ENCODE results near the gene PMF1.
A peak's percentile ranks its signal among the peaks of the same experiment; 100 is the strongest.

PMF1 gene

DNA sequence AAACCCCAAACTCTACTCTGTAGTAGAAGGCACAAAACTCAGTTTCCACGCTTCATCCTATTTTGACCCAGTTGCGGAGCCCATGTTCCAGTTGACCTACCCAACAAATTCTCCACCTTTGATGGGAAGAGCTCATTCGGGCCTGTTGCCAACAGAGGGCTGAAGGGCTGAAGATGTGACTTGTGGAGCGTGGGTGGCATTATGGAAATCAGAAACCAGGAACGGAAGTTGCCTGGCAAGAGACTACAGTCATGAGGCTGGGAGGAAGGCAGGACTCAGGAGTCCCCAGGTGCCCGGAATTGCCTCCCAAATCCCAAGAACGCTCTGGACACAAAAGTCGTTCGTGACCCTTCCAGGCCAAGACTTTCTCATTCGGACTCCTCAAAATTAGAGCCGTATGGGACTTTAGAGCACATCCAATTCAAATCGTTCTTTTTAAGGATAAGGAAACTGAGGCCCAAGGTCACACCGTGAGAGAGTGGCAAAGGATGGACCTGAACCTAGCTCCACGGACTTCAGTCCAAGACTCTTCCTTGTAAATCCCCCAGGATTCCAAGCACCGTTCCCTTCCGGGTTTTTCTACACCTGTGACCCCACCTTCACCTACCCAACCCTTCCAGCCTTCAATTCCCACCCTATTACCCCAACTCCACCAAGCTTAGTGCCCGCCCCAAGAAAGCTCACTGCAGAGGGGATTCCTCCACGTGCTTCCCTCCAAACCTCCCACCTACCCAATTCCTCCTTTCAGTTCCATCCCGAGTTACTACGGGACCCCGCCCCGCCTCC lies 69.1 kb downstream of the PMF1 start:
- Histone ChIP-seq H3K36me3 (ENCODE audit: control insufficient read depth, insufficient read depth, low read length) (peaks cover 19% of the 10 kb centered on the region), H3K27me3 (replicated peaks; ENCODE audit: control insufficient read depth, insufficient read depth, low read length) (no peaks in the 10 kb centered on the region), H3K4me3 (replicated peaks; ENCODE audit: low read depth, low read length) (peak overlapping the region; percentile 82)
- TF ChIP-seq, protein P1, sequence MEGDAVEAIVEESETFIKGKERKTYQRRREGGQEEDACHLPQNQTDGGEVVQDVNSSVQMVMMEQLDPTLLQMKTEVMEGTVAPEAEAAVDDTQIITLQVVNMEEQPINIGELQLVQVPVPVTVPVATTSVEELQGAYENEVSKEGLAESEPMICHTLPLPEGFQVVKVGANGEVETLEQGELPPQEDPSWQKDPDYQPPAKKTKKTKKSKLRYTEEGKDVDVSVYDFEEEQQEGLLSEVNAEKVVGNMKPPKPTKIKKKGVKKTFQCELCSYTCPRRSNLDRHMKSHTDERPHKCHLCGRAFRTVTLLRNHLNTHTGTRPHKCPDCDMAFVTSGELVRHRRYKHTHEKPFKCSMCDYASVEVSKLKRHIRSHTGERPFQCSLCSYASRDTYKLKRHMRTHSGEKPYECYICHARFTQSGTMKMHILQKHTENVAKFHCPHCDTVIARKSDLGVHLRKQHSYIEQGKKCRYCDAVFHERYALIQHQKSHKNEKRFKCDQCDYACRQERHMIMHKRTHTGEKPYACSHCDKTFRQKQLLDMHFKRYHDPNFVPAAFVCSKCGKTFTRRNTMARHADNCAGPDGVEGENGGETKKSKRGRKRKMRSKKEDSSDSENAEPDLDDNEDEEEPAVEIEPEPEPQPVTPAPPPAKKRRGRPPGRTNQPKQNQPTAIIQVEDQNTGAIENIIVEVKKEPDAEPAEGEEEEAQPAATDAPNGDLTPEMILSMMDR (IDR thresholded peaks at IDR 0.05; ENCODE audit: insufficient read depth, low read length, poor library complexity, severe bottlenecking), result no peak
- peak; percentile 33 for DNase-seq (ENCODE audit: extremely low read depth, insufficient read length)

DNA sequence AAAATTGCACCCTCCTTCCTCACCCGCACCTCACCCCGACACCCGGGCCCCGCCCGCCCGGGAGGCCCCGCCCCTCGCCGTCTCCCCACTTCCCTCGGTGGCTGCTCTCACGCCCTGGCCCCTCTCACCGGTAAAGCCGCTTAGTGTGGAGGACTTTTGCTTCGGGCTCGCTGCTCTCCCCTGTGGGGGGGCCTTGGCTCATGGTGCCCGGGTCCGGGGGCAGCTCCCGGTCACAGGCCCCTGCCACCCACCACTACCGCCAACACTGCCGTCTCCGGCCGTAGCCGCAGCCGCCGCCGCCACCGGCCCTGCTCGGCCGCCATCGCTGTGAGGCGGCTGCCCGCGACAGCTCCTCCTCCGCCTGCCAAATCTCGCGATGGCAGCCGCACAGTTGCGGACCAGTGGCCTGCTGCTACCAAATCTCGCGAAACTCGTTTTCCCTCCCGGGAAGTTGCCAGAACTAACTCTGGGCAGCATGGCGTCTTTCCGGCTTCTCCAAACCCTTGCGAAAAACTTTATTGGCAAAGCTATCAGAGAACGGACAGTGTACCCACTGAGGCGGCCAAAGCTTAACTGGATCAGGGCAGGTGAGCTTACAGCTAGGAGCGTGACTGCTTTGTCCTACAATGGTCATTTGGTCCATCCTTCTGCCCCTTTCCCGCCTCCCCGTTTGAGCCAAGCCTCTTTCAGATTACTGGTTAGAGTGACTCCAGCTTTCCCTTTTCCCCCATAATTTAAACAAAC lies 69.8 kb downstream of the PMF1 start, which contains the start of gene SMG5:
SMG5 (minus strand) TSS at position 347 of the 744 bp plus-strand sequence; CDS start at position 202, 145 bp downstream.
- TF ChIP-seq, protein P1 (IDR thresholded peaks at IDR 0.05; ENCODE audit: insufficient read depth, low read length, poor library complexity, severe bottlenecking), result no peak
- Histone ChIP-seq H3K27me3 (replicated peaks; ENCODE audit: control insufficient read depth, insufficient read depth, low read length) (no peaks in the 10 kb centered on the region), H3K4me3 (replicated peaks; ENCODE audit: low read depth, low read length) (peak within 1 kb of the TSS; percentile 82), H3K36me3 (ENCODE audit: control insufficient read depth, insufficient read depth, low read length) (peaks cover 16% of the 10 kb centered on the region)
- peak; percentile 95 for DNase-seq (ENCODE audit: extremely low read depth, insufficient read length)

DNA sequence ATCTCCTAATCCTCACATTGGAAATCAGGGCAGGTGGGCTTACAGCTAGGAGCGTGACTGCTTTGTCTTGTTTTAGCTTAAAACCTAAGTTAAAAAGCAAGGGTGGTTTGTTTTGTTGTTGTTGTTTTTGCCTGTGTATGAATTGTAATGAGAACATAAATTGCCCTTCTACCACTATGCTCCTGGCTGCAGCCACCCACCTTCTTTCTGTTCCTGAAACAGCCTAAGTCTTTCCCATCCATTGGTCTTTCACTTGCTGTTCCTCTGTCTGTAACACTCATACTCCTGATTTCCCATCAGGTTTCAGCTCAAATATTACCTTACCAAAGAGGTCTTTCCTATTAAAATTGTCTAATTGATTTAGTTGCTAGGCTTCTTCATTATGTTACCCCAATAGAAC lies 70.7 kb downstream of the PMF1 start:
- TF ChIP-seq, protein P1 (IDR thresholded peaks at IDR 0.05; ENCODE audit: insufficient read depth, low read length, poor library complexity, severe bottlenecking), result no peak

DNA sequence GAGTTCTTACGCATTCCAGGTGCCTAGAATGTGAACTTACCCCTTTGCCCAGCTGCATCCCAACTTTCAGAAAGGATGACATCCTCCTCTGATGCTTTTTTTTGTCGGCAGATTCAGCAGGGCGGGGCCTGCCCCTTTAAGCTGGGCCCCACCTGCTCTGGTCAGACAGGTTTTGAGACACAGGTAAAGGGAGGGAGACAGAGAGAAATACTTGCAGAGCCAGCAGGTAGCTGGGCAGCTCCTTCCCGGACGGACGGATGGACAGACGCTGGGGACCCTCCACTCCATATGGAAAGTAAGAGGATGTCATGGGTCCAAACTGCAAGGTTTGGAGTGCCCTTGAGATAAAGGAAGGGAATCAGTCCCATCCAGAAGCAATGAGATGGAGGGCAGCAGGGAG lies 71.3 kb downstream of the PMF1 start, which contains the start of gene TMEM79:
TMEM79 (plus strand) TSS at position 214 of the 400 bp plus-strand sequence. CDS start 902 bp downstream, outside the sequence.
- no peak for DNase-seq (ENCODE audit: extremely low read depth, insufficient read length)

More for the DNA sequence above, 70.7 kb downstream of the PMF1 start:
- peak overlapping the region; percentile 82 for H3K4me3 ChIP-seq (replicated peaks; ENCODE audit: low read depth, low read length)
- no peak for DNase-seq (ENCODE audit: extremely low read depth, insufficient read length)
- no peaks in the 10 kb centered on the region for H3K27me3 ChIP-seq (replicated peaks; ENCODE audit: control insufficient read depth, insufficient read depth, low read length)
- peaks cover 13% of the 10 kb centered on the region for H3K36me3 ChIP-seq (ENCODE audit: control insufficient read depth, insufficient read depth, low read length)

DNA sequence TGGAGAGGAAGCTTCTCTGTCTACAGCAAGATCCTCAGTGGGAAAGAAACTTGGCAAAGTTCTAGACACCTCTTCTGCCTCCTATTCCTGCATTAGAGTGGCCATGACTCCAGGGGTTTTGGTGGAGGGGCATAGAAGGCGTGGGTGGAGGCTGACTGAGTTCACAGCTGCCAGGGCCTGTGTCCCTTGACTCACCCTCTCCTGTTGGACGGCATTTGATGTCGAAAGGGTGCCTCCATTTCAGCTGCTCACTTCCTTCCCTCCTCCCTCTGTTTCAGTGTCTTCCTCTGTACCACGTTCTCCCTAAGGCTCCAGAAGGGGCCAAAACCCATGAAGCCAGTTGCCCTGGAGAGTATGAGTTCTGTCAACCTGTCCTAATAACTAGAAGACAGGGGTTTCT lies 72.0 kb downstream of the PMF1 start:
- no peak for DNase-seq (ENCODE audit: extremely low read depth, insufficient read length)
- H3K4me3 ChIP-seq (replicated peaks; ENCODE audit: low read depth, low read length), result no peak overlapping the region
- peaks cover 9% of the 10 kb centered on the region for H3K36me3 ChIP-seq (ENCODE audit: control insufficient read depth, insufficient read depth, low read length)
- TF ChIP-seq, protein P1 (IDR thresholded peaks at IDR 0.05; ENCODE audit: insufficient read depth, low read length, poor library complexity, severe bottlenecking), result no peak
- no peaks in the 10 kb centered on the region for H3K27me3 ChIP-seq (replicated peaks; ENCODE audit: control insufficient read depth, insufficient read depth, low read length)

More for the DNA sequence above, 71.3 kb downstream of the PMF1 start, which contains the start of gene TMEM79:
- H3K27me3 ChIP-seq (replicated peaks; ENCODE audit: control insufficient read depth, insufficient read depth, low read length), result no peaks in the 10 kb centered on the region
- TF ChIP-seq, protein P1 (IDR thresholded peaks at IDR 0.05; ENCODE audit: insufficient read depth, low read length, poor library complexity, severe bottlenecking), result no peak
- H3K4me3 ChIP-seq (replicated peaks; ENCODE audit: low read depth, low read length), result peak within 1 kb of the TSS; percentile 82
- peaks cover 8% of the 10 kb centered on the region for H3K36me3 ChIP-seq (ENCODE audit: control insufficient read depth, insufficient read depth, low read length)

Measured in GM06990 (cell line).